Measurements from ENCODE around the gene ANP32B. TPM values are rescaled to one million over a fixed set of nuclear protein-coding genes. Genes with fewer than 3 reads are reported as not detected.

ANP32B gene
- 15.1 and 19.6 TPM in 2 replicates for total RNA-seq (ENCODE audit: low replicate concordance)

DNA sequence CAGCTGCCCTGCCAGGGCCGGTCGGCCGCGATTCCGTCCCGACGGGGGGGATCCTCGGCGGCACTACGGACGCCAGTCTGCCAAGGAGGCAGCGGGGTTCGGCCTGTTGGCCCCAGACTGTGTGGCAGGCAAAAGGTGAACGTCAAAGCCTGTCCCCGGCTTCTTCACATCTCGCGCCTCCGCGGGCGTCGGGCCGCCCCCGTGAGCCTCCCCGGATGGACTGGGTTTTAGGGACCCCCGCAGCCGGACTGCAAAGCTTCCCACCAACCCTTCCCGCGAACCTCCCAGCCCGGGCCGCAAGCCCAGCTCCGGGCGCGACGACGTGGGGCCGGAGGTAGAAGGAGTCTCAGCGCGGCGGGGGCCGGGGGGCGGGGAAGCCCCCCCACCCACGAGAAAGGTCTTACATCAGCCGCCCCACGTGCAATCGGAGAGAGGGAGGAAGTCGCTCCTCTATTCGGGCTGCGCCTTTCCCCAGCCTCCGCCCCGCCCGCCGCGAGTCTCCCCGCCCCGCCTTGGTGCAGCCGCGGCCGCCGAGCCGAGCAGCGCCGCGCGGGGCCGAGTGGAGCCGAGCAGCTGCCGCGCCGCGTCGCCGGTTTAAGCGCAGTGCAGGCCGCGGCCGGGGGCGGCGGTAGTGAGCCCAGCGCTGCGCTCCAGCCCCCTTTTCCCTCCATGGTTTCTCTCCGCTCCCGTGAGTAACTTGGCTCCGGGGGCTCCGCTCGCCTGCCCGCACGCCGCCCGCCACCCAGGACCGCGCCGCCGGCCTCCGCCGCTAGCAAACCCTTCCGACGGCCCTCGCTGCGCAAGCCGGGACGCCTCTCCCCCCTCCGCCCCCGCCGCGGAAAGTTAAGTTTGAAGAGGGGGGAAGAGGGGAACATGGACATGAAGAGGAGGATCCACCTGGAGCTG lies at the start of gene ANP32B:
TSS of gene ANP32B (plus strand) at position 659 of the 906 bp plus-strand sequence. CDS start at position 874, 215 bp downstream.
- Histone ChIP-seq H2AFZ (replicated peaks) (peak within 1 kb of the TSS; percentile 93), H3K4me2 (peak within 1 kb of the TSS; percentile 83), H3F3A (ENCODE audit: low read depth) (peaks cover 18% of the 10 kb centered on the region), H3K27me3 (peaks cover 78% of the 10 kb centered on the region), H3K79me2 (ENCODE audit: low read depth) (peaks cover 47% of the 10 kb centered on the region), H3K4me3 (peak within 1 kb of the TSS; percentile 96), H4K20me1 (ENCODE audit: low read depth) (peaks cover 42% of the 10 kb centered on the region), H3K27ac (no peak within 1 kb of the TSS), H3K9ac (peak within 1 kb of the TSS; percentile 62), H3K9me3 (ENCODE audit: low read depth) (no peaks in the 10 kb centered on the region), H3K4me1 (peaks cover 7% of the 10 kb centered on the region), H3K36me3 (no peaks in the 10 kb centered on the region)
- TF ChIP-seq, protein P1, sequence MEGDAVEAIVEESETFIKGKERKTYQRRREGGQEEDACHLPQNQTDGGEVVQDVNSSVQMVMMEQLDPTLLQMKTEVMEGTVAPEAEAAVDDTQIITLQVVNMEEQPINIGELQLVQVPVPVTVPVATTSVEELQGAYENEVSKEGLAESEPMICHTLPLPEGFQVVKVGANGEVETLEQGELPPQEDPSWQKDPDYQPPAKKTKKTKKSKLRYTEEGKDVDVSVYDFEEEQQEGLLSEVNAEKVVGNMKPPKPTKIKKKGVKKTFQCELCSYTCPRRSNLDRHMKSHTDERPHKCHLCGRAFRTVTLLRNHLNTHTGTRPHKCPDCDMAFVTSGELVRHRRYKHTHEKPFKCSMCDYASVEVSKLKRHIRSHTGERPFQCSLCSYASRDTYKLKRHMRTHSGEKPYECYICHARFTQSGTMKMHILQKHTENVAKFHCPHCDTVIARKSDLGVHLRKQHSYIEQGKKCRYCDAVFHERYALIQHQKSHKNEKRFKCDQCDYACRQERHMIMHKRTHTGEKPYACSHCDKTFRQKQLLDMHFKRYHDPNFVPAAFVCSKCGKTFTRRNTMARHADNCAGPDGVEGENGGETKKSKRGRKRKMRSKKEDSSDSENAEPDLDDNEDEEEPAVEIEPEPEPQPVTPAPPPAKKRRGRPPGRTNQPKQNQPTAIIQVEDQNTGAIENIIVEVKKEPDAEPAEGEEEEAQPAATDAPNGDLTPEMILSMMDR (IDR thresholded peaks at IDR 0.05) = peak; percentile 68
- TF ChIP-seq EZH2 (IDR thresholded peaks at IDR 0.05) (peak; percentile 55), EZH2phosphoT487 (IDR thresholded peaks at IDR 0.05) (peak; percentile 21)
- Mint-ChIP-seq H3K9me3 (no peaks in the 10 kb centered on the region), H3K4me3 (peak within 1 kb of the TSS; percentile 85), H3K4me1 (peaks cover 43% of the 10 kb centered on the region), H3K27me3 (ENCODE audit: insufficient read depth, low read depth) (peaks cover 7% of the 10 kb centered on the region), H3K36me3 (peaks cover 7% of the 10 kb centered on the region), H3K27ac (no peak within 1 kb of the TSS)
- DNase-seq (ENCODE audit: low spot score) = peak; percentile 94

GRCh38 chr9:97934321-97935115 lies 48.6 kb upstream of the ANP32B start:
- no peaks in the 10 kb centered on the region for H3K79me2 ChIP-seq (ENCODE audit: low read depth)
- no peak overlapping the region for H3K4me3 ChIP-seq
- peak; percentile 13 for DNase-seq (ENCODE audit: low spot score)
- no peak overlapping the region for H2AFZ ChIP-seq (replicated peaks)
- no peak overlapping the region for H3K27ac ChIP-seq
- Mint-ChIP-seq H3K27me3 (ENCODE audit: insufficient read depth, low read depth) (peaks cover 41% of the 10 kb centered on the region), H3K9me3 (no peaks in the 10 kb centered on the region), H3K4me3 (no peak overlapping the region), H3K36me3 (no peaks in the 10 kb centered on the region), H3K4me1 (no peaks in the 10 kb centered on the region), H3K27ac (no peak overlapping the region)
- H3K9ac ChIP-seq = no peak overlapping the region
- no peaks in the 10 kb centered on the region for H3K9me3 ChIP-seq (ENCODE audit: low read depth)
- TF ChIP-seq EZH2 (IDR thresholded peaks at IDR 0.05) (no peak), EZH2phosphoT487 (IDR thresholded peaks at IDR 0.05) (no peak)
- TF ChIP-seq, protein P1 (IDR thresholded peaks at IDR 0.05) = no peak
- H3K4me1 ChIP-seq = no peaks in the 10 kb centered on the region
- no peaks in the 10 kb centered on the region for H3F3A ChIP-seq (ENCODE audit: low read depth)
- H3K4me2 ChIP-seq = no peak overlapping the region
- peaks cover 100% of the 10 kb centered on the region for H3K27me3 ChIP-seq
- no peaks in the 10 kb centered on the region for H4K20me1 ChIP-seq (ENCODE audit: low read depth)
- no peaks in the 10 kb centered on the region for H3K36me3 ChIP-seq

- Mint-ChIP-seq H3K9me3 (no peaks in the 10 kb centered on the region), H3K27ac (no peak overlapping the region), H3K36me3 (no peaks in the 10 kb centered on the region), H3K4me1 (no peaks in the 10 kb centered on the region), H3K4me3 (no peak overlapping the region), H3K27me3 (ENCODE audit: insufficient read depth, low read depth) (peaks cover 42% of the 10 kb centered on the region)
- Histone ChIP-seq H4K20me1 (ENCODE audit: low read depth) (no peaks in the 10 kb centered on the region), H2AFZ (replicated peaks) (no peak overlapping the region), H3K4me2 (no peak overlapping the region), H3K36me3 (no peaks in the 10 kb centered on the region), H3K27ac (no peak overlapping the region), H3K79me2 (ENCODE audit: low read depth) (no peaks in the 10 kb centered on the region), H3K9ac (no peak overlapping the region), H3K4me3 (no peak overlapping the region), H3K4me1 (no peaks in the 10 kb centered on the region), H3K9me3 (ENCODE audit: low read depth) (no peaks in the 10 kb centered on the region), H3F3A (ENCODE audit: low read depth) (no peaks in the 10 kb centered on the region), H3K27me3 (peaks cover 100% of the 10 kb centered on the region)
- DNase-seq (ENCODE audit: low spot score) = no peak
- TF ChIP-seq, protein P1 (IDR thresholded peaks at IDR 0.05) = no peak
- TF ChIP-seq EZH2 (IDR thresholded peaks at IDR 0.05) (no peak), EZH2phosphoT487 (IDR thresholded peaks at IDR 0.05) (no peak)
Measured at GRCh38 chr9:97935276-97935675, 47.9 kb upstream of the ANP32B start.
